ENCODE data around the gene SPRN. TPM values are rescaled to one million over a fixed set of nuclear protein-coding genes. Genes with fewer than 3 reads are reported as not detected.

Gene SPRN
- total RNA-seq, 2 donors from 2014 or later: 0.11 to 0.24 TPM

DNA sequence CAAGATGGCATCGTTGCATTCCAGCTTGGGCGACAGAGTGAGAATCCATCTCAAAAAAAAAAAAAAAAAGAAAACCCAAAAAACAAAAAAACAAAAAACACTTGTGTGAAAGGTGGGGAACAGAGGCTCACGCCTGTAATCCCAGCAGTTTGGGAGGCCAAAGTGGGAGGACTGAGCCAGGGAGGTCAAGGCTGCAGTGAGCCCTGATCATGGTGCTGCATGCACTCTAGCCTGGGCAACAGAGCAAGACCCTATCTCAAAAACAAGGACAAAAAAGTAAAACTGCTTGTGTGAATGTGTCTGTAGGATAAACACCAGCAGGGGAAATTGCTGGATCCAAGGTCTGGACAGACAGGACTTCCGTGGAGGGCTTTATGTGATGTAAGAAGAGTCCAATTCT lies 40.9 kb downstream of the SPRN start:
- H3K4me1 ChIP-seq (ENCODE audit: control insufficient read depth, insufficient read depth, low read length): no peaks in the 10 kb centered on the region
- H3K4me1 Mint-ChIP-seq: no peaks in the 10 kb centered on the region
- H3K9ac ChIP-seq (ENCODE audit: extremely low read depth, low read length, poor library complexity, severe bottlenecking): no peak overlapping the region
- TF ChIP-seq, protein P1, sequence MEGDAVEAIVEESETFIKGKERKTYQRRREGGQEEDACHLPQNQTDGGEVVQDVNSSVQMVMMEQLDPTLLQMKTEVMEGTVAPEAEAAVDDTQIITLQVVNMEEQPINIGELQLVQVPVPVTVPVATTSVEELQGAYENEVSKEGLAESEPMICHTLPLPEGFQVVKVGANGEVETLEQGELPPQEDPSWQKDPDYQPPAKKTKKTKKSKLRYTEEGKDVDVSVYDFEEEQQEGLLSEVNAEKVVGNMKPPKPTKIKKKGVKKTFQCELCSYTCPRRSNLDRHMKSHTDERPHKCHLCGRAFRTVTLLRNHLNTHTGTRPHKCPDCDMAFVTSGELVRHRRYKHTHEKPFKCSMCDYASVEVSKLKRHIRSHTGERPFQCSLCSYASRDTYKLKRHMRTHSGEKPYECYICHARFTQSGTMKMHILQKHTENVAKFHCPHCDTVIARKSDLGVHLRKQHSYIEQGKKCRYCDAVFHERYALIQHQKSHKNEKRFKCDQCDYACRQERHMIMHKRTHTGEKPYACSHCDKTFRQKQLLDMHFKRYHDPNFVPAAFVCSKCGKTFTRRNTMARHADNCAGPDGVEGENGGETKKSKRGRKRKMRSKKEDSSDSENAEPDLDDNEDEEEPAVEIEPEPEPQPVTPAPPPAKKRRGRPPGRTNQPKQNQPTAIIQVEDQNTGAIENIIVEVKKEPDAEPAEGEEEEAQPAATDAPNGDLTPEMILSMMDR (conservative IDR thresholded peaks at IDR 0.05): no peak
- no peak overlapping the region for H3K4me3 ChIP-seq (ENCODE audit: low read length)
- no peaks in the 10 kb centered on the region for H3K9me3 Mint-ChIP-seq
- no peaks in the 10 kb centered on the region for H3K36me3 ChIP-seq (ENCODE audit: control insufficient read depth, insufficient read depth, low read length)
- H3K4me3 Mint-ChIP-seq: no peak overlapping the region
- H3K9me3 ChIP-seq (ENCODE audit: control insufficient read depth, low read length): no peaks in the 10 kb centered on the region
- peaks cover 8% of the 10 kb centered on the region for H3K27me3 ChIP-seq (ENCODE audit: control insufficient read depth, insufficient read depth, low read length, poor library complexity, severe bottlenecking)
- 94 to 100% methylated on average over 2 to 3 of the region's 4 CpGs for WGBS, 2 experiments (ENCODE audit: insufficient coverage in 1 of 2, insufficient read length in 1 of 2)
- no peak for DNase-seq
- H3K27ac Mint-ChIP-seq: no peak overlapping the region
- peaks cover 8% of the 10 kb centered on the region for H3K27me3 Mint-ChIP-seq (ENCODE audit: insufficient read depth)
- no peak overlapping the region for H3K27ac ChIP-seq (ENCODE audit: low read depth, low read length)
- H3K36me3 Mint-ChIP-seq (ENCODE audit: low read depth): peaks cover 23% of the 10 kb centered on the region

DNA sequence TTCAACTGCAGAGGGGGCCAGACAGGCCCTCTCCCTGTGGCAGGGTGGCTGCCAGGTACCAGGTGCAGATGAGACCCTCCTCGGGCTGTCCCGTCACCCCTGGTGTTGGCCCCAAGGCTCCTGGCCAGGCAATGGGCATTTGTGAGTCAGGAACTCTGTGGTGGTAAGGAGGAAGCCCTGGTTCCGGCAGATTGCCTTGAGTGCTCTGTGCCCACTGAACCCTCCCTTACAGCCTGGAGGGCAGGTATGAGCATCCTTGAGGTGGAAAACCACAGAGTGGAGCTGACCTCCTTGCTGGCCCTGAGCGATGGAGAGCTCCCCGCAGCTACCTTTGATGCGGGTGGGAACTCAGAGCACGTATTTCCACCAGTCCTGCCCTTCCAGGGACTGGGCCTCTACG lies 43.4 kb downstream of the SPRN start:
- no peak overlapping the region for H3K27ac Mint-ChIP-seq
- no peaks in the 10 kb centered on the region for H3K9me3 ChIP-seq (ENCODE audit: control insufficient read depth, low read length)
- TF ChIP-seq, protein P1 (conservative IDR thresholded peaks at IDR 0.05): no peak
- DNase-seq: no peak
- H3K4me1 Mint-ChIP-seq: no peaks in the 10 kb centered on the region
- H3K9ac ChIP-seq (ENCODE audit: extremely low read depth, low read length, poor library complexity, severe bottlenecking): no peak overlapping the region
- no peak overlapping the region for H3K4me3 Mint-ChIP-seq
- peaks cover 33% of the 10 kb centered on the region for H3K27me3 ChIP-seq (ENCODE audit: control insufficient read depth, insufficient read depth, low read length, poor library complexity, severe bottlenecking)
- no peak overlapping the region for H3K27ac ChIP-seq (ENCODE audit: low read depth, low read length)
- peaks cover 33% of the 10 kb centered on the region for H3K27me3 Mint-ChIP-seq (ENCODE audit: insufficient read depth)
- no peak overlapping the region for H3K4me3 ChIP-seq (ENCODE audit: low read length)
- 96 to 100% methylated on average over 3 to 8 of the region's 8 CpGs for WGBS, 2 experiments (ENCODE audit: insufficient coverage in 1 of 2, insufficient read length in 1 of 2)
- no peaks in the 10 kb centered on the region for H3K9me3 Mint-ChIP-seq
- no peaks in the 10 kb centered on the region for H3K4me1 ChIP-seq (ENCODE audit: control insufficient read depth, insufficient read depth, low read length)
- H3K36me3 ChIP-seq (ENCODE audit: control insufficient read depth, insufficient read depth, low read length): no peaks in the 10 kb centered on the region
- peaks cover 14% of the 10 kb centered on the region for H3K36me3 Mint-ChIP-seq (ENCODE audit: low read depth)

DNA sequence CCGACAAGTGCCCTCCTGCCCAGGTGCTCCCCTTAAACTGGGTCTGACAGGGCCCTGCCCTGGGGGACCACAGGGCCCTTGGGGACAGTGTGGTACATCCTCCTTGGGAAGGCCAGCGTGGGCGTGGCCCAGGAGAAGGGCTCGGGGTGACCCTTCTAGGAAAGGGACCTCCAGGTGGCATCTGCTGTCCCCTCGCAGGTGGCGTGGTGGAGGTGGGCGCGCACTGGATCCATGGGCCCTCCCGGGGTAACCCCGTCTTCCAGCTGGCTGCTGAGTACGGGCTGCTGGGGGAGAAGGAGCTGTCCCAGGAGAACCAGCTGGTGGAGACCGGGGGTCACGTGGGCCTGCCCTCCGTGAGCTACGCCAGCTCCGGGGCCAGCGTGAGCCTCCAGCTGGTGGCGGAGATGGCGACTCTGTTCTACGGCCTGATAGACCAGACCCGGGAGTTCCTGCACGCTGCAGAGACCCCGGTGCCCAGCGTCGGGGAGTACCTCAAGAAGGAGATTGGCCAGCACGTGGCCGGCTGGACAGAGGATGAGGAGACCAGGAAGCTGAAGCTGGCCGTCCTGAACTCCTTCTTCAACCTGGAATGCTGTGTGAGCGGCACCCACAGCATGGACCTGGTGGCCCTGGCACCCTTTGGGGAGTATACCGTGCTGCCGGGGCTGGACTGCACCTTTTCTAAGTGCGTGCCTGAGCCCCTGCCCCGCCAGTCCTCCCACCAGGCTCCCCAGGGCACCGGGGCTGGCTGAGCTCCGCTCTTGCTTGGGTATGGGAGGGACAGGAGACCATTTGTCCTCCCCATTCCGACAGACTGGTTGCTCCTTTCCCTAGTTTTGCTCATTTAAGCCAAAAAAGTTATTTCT lies 44.4 kb downstream of the SPRN start:
- H3K27me3 Mint-ChIP-seq (ENCODE audit: insufficient read depth): peaks cover 43% of the 10 kb centered on the region
- peak overlapping the region; percentile 20 for H3K9ac ChIP-seq (ENCODE audit: extremely low read depth, low read length, poor library complexity, severe bottlenecking)

More for the DNA sequence above, 44.4 kb downstream of the SPRN start:
- TF ChIP-seq, protein P1 (conservative IDR thresholded peaks at IDR 0.05): no peak
- Mint-ChIP-seq H3K9me3 (no peaks in the 10 kb centered on the region), H3K4me1 (no peaks in the 10 kb centered on the region), H3K36me3 (ENCODE audit: low read depth) (peaks cover 14% of the 10 kb centered on the region), H3K4me3 (peak overlapping the region; percentile 58), H3K27ac (no peak overlapping the region)
- peak overlapping the region; percentile 71 for H3K4me3 ChIP-seq (ENCODE audit: low read length)
- H3K36me3 ChIP-seq (ENCODE audit: control insufficient read depth, insufficient read depth, low read length): no peaks in the 10 kb centered on the region
- no peak for DNase-seq
- H3K9me3 ChIP-seq (ENCODE audit: control insufficient read depth, low read length): no peaks in the 10 kb centered on the region
- H3K27me3 ChIP-seq (ENCODE audit: control insufficient read depth, insufficient read depth, low read length, poor library complexity, severe bottlenecking): peaks cover 43% of the 10 kb centered on the region
- no peak overlapping the region for H3K27ac ChIP-seq (ENCODE audit: low read depth, low read length)
- 94 to 97% methylated on average over 22 to 36 of the region's 36 CpGs for WGBS, 2 experiments (ENCODE audit: insufficient coverage in 1 of 2, insufficient read length in 1 of 2)
- H3K4me1 ChIP-seq (ENCODE audit: control insufficient read depth, insufficient read depth, low read length): no peaks in the 10 kb centered on the region

All from endodermal cell (in vitro differentiated cells).